PC-3 (cell line): ENCODE data around the gene DNAH2. TPM values are rescaled to one million over a fixed set of nuclear protein-coding genes. Genes with fewer than 3 reads are reported as not detected.

Experiments
- ATAC-seq: fragments of 200-7000 bp; cut with Tn5 transposase; 2 replicates; pipeline ENCODE4 v1.9.1; 2020; ENCODE audit warnings: mild to moderate bottlenecking, moderate library complexity
- BruUV-seq: library from RNA; stranded (reverse); fragments of 400-500 nt; replicated peaks from 2 replicates; lab custom pipeline; 2021; lab: Mats Ljungman, UMichigan
- CTCF ChIA-PET: fragments of 300-600 bp; sonication (Branson Sonifier 250); formaldehyde crosslinking; loops from one replicate; lab custom pipeline; 2022; ENCODE audit warnings: antibody characterized with exemption; lab: Charles Lee
- POLR2A ChIA-PET: fragments of 300-600 bp; sonication (Branson Sonifier 250); formaldehyde crosslinking; loops from one replicate; lab custom pipeline; 2022; ENCODE audit warnings: antibody characterized with exemption; ENCODE audit not compliant: unreplicated experiment; lab: Charles Lee
- DNase-seq: peaks from one replicate; pipeline ENCODE4 v3.0.0-alpha.2; 2015
- H2AFZ ChIP-seq: fragments of 300-600 bp; sonication (generic); 2 replicates; pipeline ENCODE4 v1.6.0; 2016; ENCODE audit warnings: antibody characterized with exemption, low read length
- H3F3A ChIP-seq: fragments of 300-600 bp; sonication (generic); one replicate; pipeline ENCODE4 v1.6.0; 2017; ENCODE audit warnings: antibody characterized with exemption, low read length, control low read depth, mild to moderate bottlenecking; ENCODE audit not compliant: unreplicated experiment
- H3K27ac ChIP-seq: fragments of 300-600 bp; sonication (generic); 2 replicates; pipeline ENCODE4 v1.5.1; 2016; ENCODE audit warnings: mild to moderate bottlenecking, low read length
- H3K27me3 ChIP-seq: fragments of 300-600 bp; sonication (generic); 2 replicates; pipeline ENCODE4 v1.6.1; 2016; ENCODE audit warnings: low read length, mixed read lengths
- H3K36me3 ChIP-seq: fragments of 300-600 bp; sonication (generic); 2 replicates; pipeline ENCODE4 v1.6.1; 2016; ENCODE audit warnings: low read depth, mixed run types, low read length, mixed read lengths
- H3K4me1 ChIP-seq: fragments of 300-600 bp; sonication (generic); 2 replicates; pipeline ENCODE4 v1.5.1; 2016; ENCODE audit warnings: low read length; ENCODE audit not compliant: insufficient read depth
- H3K4me2 ChIP-seq: fragments of 300-600 bp; sonication (generic); 2 replicates; pipeline ENCODE4 v1.6.0; 2016; ENCODE audit warnings: low read length
- H3K4me3 ChIP-seq: fragments of 300-600 bp; sonication (generic); 2 replicates; pipeline ENCODE4 v1.5.1; 2016; ENCODE audit warnings: mild to moderate bottlenecking, low read length, mixed read lengths
- H3K79me2 ChIP-seq: fragments of 300-600 bp; sonication (generic); 2 replicates; pipeline ENCODE4 v1.6.1; 2017; ENCODE audit warnings: low read length, mixed read lengths
- H3K9ac ChIP-seq: fragments of 300-600 bp; sonication (generic); 2 replicates; pipeline ENCODE4 v1.6.0; 2016; ENCODE audit warnings: mild to moderate bottlenecking, low read length
- H3K9me2 ChIP-seq: fragments of 300-600 bp; sonication (generic); replicated peaks from 2 replicates; pipeline ENCODE4 v1.6.1; 2016; ENCODE audit warnings: mixed run types, low read length, mixed read lengths
- H3K9me3 ChIP-seq: fragments of 300-600 bp; sonication (generic); 2 replicates; pipeline ENCODE4 v1.6.1; 2016; ENCODE audit warnings: low read length, mixed read lengths
- H4K20me1 ChIP-seq: fragments of 300-600 bp; sonication (generic); 2 replicates; pipeline ENCODE4 v1.6.1; 2016; ENCODE audit warnings: low read length, mixed read lengths
- CTCF ChIP-seq: fragments of 300-600 bp; sonication (generic); conservative IDR thresholded peaks from 2 replicates; pipeline ENCODE4 v1.5.1; 2017; ENCODE audit warnings: antibody characterized with exemption, low read depth, mild to moderate bottlenecking, low read length
- EZH2 ChIP-seq: fragments of 300-600 bp; sonication (generic); IDR thresholded peaks from one replicate; pipeline ENCODE4 v1.6.1; 2017; ENCODE audit warnings: antibody characterized with exemption, mild to moderate bottlenecking, low read length; ENCODE audit not compliant: unreplicated experiment
- EZH2phosphoT487 ChIP-seq: fragments of 300-600 bp; sonication (generic); IDR thresholded peaks from 2 replicates; pipeline ENCODE4 v1.6.1; 2018; ENCODE audit warnings: mild to moderate bottlenecking, antibody characterized with exemption, low read length, borderline replicate concordance
- intact Hi-C: fragments of 100-400 bp; cut with micrococcal nuclease; formaldehyde crosslinking; loops from 2 replicates; pipeline ENCODE4 v1.9.0; 2023
- total RNA-seq: library from RNA; depleted of rRNA; stranded (reverse); fragments of >200 nt; gene quantifications from 2 replicates; pipeline ENCODE4 v1.2.3, GENCODE V29; 2014

Gene DNAH2
- total RNA-seq, 1 experiment from 2014 or later = 0.62 TPM

GRCh38 chr17:7818026-7818425, 100.5 kb downstream of the DNAH2 start:
- Histone ChIP-seq H4K20me1 (no peaks in the 10 kb centered on the region), H3K4me3 (no peak overlapping the region), H3K9me3 (no peaks in the 10 kb centered on the region), H3K27ac (no peak overlapping the region), H2AFZ (no peak overlapping the region), H3K36me3 (no peaks in the 10 kb centered on the region), H3K9me2 (no peaks in the 10 kb centered on the region), H3K79me2 (no peaks in the 10 kb centered on the region), H3K4me2 (no peak overlapping the region), H3K9ac (no peak overlapping the region), H3K4me1 (no peaks in the 10 kb centered on the region), H3K27me3 (no peaks in the 10 kb centered on the region), H3F3A (no peaks in the 10 kb centered on the region)
- ChIA-PET POLR2A (no interaction called here), CTCF (no interaction called here)
- intact Hi-C loops = no loop called here
- no TSS peak for BruUV-seq
- DNase-seq = no peak
- TF ChIP-seq EZH2 (no peak), CTCF (no peak), EZH2phosphoT487 (no peak)
- ATAC-seq = no peak

DNA sequence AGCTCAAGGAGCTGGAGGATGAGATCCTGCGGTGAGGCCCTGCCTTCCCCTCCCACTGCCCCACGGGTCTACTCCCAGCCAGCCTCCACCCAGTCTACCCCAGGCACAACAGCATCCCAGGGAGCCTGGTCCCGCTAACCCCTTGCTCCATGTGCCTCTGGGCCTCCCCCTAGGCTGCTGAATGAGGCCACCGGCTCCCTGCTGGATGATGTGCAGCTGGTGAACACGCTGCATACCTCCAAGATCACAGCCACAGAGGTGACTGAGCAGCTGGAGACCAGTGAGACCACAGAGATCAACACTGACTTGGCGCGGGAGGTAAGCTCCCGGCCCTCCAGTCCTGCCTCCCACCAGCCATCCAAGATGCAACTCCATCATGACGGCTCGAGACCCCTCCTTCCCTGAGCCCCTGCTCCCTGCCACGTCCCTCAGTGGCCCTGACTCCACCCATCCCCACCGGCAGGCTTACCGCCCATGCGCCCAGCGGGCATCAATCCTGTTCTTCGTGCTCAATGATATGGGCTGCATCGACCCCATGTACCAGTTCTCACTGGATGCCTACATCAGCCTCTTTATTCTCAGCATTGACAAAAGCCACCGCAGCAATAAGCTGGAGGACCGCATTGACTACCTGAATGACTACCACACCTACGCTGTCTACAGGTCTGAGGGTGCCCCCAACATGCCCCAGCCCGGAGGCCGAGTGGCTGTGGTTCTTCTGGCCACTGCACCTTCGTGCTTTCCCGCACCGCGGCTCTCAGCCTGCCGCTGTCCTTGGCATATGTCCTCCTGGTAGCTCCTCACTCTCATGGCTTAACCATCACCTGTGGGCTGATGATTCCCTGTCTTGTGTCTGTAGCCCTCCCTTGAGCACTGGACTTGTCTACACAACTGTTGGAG, 101.5 kb downstream of the DNAH2 start:
- H3K4me1 ChIP-seq = no peaks in the 10 kb centered on the region
- H3K9ac ChIP-seq = no peak overlapping the region
- H4K20me1 ChIP-seq = no peaks in the 10 kb centered on the region
- H3K4me2 ChIP-seq = no peak overlapping the region
- TF ChIP-seq EZH2 (no peak), EZH2phosphoT487 (no peak), CTCF (no peak)
- ChIA-PET POLR2A (no interaction called here), CTCF (interaction anchor here (0.6 kb wide), 1 partner anchor 26 kb away, joined by 5 read pairs; no protein-coding TSS in a partner anchor)
- BruUV-seq = no TSS peak
- H3F3A ChIP-seq = no peaks in the 10 kb centered on the region
- no peak for ATAC-seq
- H3K4me3 ChIP-seq = no peak overlapping the region
- no peaks in the 10 kb centered on the region for H3K79me2 ChIP-seq
- H3K27ac ChIP-seq = no peak overlapping the region
- no peaks in the 10 kb centered on the region for H3K36me3 ChIP-seq
- no peak for DNase-seq
- no peaks in the 10 kb centered on the region for H3K27me3 ChIP-seq
- intact Hi-C loops = no loop called here
- H3K9me2 ChIP-seq = no peaks in the 10 kb centered on the region
- H2AFZ ChIP-seq = no peak overlapping the region
- no peaks in the 10 kb centered on the region for H3K9me3 ChIP-seq

DNA sequence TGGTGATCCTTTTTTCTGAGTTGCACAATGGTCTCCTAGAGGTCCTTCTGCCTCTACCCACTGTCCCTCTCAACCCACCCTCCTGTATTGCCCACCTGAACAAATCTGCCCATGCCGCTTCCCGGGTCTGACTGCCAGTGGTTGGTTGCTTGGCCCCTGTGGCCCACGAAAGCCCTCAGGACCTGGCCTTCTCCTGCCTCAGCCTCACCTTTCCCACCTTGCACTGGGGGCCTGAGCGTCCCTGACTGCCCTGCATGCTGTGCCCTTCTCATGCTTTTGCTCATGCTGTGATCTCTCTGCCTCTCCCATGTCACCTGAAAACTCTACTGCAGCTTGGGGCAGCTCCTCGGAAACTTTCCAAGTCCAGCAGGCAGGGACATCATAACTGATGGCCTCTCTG, 102.7 kb downstream of the DNAH2 start:
- no peaks in the 10 kb centered on the region for H3K79me2 ChIP-seq
- H3K27me3 ChIP-seq = no peaks in the 10 kb centered on the region
- no TSS peak for BruUV-seq
- CTCF ChIA-PET = no interaction called here
- no peak for DNase-seq
- POLR2A ChIA-PET = no interaction called here
- no peak overlapping the region for H2AFZ ChIP-seq
- no peak overlapping the region for H3K4me3 ChIP-seq
- no peak overlapping the region for H3K9ac ChIP-seq
- no peak for ATAC-seq
- H3K36me3 ChIP-seq = no peaks in the 10 kb centered on the region
- H3K9me2 ChIP-seq = no peaks in the 10 kb centered on the region
- no peaks in the 10 kb centered on the region for H4K20me1 ChIP-seq
- no peaks in the 10 kb centered on the region for H3K4me1 ChIP-seq
- H3K27ac ChIP-seq = no peak overlapping the region
- intact Hi-C loops = loop anchor here (5.0 kb wide), 1 partner anchor 73 kb away; no protein-coding TSS in a partner anchor
- H3K4me2 ChIP-seq = no peak overlapping the region
- TF ChIP-seq EZH2phosphoT487 (no peak), EZH2 (no peak), CTCF (no peak)
- no peaks in the 10 kb centered on the region for H3K9me3 ChIP-seq
- H3F3A ChIP-seq = no peaks in the 10 kb centered on the region
